Upper lobe of left lung (tissue), 4 donors: ENCODE measurements around the gene VAV2.

Source experiments
- CTCF ChIP-seq, 6 experiments: fragments of 450-650 bp in 4 of 6; fragments of 200-600 bp in 2 of 6; sonication (generic) in 2 of 6; IDR thresholded peaks; one replicate each; pipeline ENCODE4 v1.5.1; 2016 to 2019; ENCODE audit warnings: antibody characterized with exemption in 6 of 6
- POLR2A ChIP-seq, 4 donors: fragments of 450-650 bp; IDR thresholded peaks; one replicate each; pipeline ENCODE4 v1.5.1; 2016 to 2017; ENCODE audit warnings: antibody characterized with exemption in 4 of 4, mild to moderate bottlenecking in 2 of 4

GRCh38 chr9:133791069-133791468, 201.1 kb downstream of the VAV2 start:
- TF ChIP-seq CTCF (IDR thresholded peaks at IDR 0.05) (no peak), POLR2A (IDR thresholded peaks at IDR 0.05) (no peak)
